Progenitor cell of endocrine pancreas (in vitro differentiated cells): ENCODE measurements around the gene IGSF6. TPM values are rescaled to one million over a fixed set of nuclear protein-coding genes. Genes with fewer than 3 reads are reported as not detected.
A peak's percentile ranks its signal among the peaks of the same experiment; 100 is the strongest.

Source experiments
- DNase-seq: peaks from one replicate; pipeline ENCODE4 v3.0.0; 2021; ENCODE audit warnings: low spot score; ENCODE audit not compliant: unreplicated experiment
- H3K27ac Mint-ChIP-seq: 2 replicates; pipeline ENCODE4 v1.8.0; 2021; ENCODE audit warnings: mild to moderate bottlenecking, moderate library complexity, mixed read lengths
- H3K27me3 Mint-ChIP-seq: 2 replicates; pipeline ENCODE4 v1.8.0; 2021; ENCODE audit warnings: mixed read lengths
- H3K36me3 Mint-ChIP-seq: 2 replicates; pipeline ENCODE4 v1.8.0; 2022; ENCODE audit warnings: mixed read lengths; ENCODE audit not compliant: insufficient read depth
- H3K4me1 Mint-ChIP-seq: 2 replicates; pipeline ENCODE4 v1.8.0; 2021; ENCODE audit warnings: low read depth, mixed read lengths
- H3K4me3 Mint-ChIP-seq: 2 replicates; pipeline ENCODE4 v1.8.0; 2021; ENCODE audit warnings: low read depth, mild to moderate bottlenecking, moderate library complexity, mixed read lengths
- H3K9me3 Mint-ChIP-seq: 2 replicates; pipeline ENCODE4 v1.8.0; 2021; ENCODE audit warnings: low read depth, mixed read lengths
- total RNA-seq: library from RNA; stranded (reverse); gene quantifications from 2 replicates; pipeline ENCODE4 v1.2.1, GENCODE V29; 2021
- TF ChIP-seq, protein P1 (sequence below): fragments of 200-600 bp; sonication (generic); IDR thresholded peaks from one replicate; pipeline ENCODE4 v1.5.0; 2021; ENCODE audit warnings: antibody characterized with exemption, mild to moderate bottlenecking; ENCODE audit not compliant: unreplicated experiment

Gene IGSF6
- total RNA-seq, 1 donor from 2014 or later = not detected

DNA sequence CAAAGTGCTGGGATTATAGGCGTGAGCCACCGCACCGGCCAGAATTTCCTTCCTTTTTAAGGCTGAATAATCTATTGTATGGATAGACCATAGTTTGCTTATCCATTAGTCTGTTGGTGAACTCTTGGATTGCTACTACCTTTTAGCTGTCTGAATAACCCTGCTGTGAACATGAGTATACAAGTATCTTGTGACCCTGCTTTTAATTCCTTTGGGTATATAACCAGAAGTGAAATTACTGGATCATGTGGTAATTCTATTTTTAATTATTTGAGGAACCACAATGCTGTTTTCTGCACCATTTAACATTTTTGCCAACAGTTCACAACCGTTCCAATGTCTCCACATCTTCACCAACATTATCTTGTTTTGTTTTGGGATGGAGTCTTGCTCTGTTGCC is 6.7 kb upstream of the IGSF6 start:
- Mint-ChIP-seq H3K36me3 (peaks cover 4% of the 10 kb centered on the region), H3K27me3 (peaks cover 8% of the 10 kb centered on the region), H3K4me3 (no peak overlapping the region), H3K27ac (no peak overlapping the region), H3K4me1 (peaks cover 1% of the 10 kb centered on the region), H3K9me3 (no peaks in the 10 kb centered on the region)
- no peak for DNase-seq
- TF ChIP-seq, protein P1, sequence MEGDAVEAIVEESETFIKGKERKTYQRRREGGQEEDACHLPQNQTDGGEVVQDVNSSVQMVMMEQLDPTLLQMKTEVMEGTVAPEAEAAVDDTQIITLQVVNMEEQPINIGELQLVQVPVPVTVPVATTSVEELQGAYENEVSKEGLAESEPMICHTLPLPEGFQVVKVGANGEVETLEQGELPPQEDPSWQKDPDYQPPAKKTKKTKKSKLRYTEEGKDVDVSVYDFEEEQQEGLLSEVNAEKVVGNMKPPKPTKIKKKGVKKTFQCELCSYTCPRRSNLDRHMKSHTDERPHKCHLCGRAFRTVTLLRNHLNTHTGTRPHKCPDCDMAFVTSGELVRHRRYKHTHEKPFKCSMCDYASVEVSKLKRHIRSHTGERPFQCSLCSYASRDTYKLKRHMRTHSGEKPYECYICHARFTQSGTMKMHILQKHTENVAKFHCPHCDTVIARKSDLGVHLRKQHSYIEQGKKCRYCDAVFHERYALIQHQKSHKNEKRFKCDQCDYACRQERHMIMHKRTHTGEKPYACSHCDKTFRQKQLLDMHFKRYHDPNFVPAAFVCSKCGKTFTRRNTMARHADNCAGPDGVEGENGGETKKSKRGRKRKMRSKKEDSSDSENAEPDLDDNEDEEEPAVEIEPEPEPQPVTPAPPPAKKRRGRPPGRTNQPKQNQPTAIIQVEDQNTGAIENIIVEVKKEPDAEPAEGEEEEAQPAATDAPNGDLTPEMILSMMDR = no peak

DNA sequence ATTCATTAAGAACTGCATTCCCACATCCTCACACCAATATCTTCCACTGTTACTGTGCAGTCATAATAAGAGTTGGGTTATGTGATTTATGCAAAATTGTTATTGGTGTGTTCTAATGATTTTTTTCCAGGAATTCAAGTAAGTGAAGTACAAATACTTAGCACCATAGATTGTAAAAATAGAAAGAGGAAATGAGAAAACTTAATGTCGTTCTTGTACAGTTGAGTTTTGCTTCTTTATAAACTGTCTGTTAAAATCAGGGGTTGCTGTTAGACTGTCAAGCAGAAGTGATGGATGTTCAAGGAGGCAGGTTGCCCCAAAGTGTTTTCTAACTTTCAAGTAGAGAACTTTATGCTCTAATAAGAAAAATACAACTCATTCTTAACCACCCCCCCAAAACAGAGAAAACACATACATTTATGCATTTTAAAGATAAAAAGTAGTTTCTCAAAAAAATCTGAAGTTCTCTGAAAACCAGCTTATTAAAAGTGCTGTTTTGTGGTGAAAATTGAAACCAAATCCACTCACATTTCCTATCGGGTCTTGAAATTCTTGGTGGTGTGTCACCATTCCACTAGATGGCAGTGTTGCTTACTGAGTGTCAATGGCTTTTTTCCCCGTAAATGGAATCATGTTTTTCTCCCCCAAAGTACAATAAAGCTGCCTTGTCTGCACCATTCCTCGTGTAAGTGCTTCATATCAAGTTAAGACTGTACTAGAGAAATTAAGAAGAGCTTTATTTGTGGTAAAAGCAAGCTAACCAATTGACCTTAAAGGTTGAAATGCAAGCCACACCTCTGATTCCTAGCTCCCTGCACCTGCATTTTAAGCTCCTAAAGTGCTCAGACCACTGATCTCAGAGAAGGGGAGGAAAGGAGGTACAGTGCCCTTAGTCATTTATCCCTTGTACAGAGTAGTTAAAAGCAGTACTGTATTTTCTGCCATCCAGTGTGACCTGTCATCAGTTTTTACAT is 4.7 kb upstream of the IGSF6 start:
- TF ChIP-seq, protein P1 = peak; percentile 84
- Mint-ChIP-seq H3K9me3 (no peaks in the 10 kb centered on the region), H3K36me3 (peaks cover 7% of the 10 kb centered on the region), H3K4me1 (no peaks in the 10 kb centered on the region), H3K27ac (no peak overlapping the region), H3K4me3 (no peak overlapping the region), H3K27me3 (no peaks in the 10 kb centered on the region)
- DNase-seq = no peak

DNA sequence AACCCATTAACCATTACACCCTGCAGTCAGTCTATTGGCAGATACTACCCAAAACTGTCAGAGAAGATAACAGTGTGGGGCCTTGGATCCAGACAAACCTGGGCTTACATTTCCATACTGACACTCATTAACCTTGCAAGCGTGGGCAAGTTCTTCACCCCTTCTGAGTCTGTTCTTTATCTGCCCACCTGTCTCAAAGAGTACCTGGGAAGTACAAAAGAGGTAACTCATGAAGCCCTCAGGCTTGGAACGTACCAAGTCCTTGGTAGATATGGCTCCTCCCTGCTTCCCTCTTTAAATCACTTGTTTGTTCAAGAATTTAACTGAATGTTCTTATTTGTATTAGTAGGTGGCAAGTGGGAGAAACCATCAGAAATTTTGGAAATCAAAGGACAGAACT is 2.5 kb upstream of the IGSF6 start:
- no peaks in the 10 kb centered on the region for H3K9me3 Mint-ChIP-seq
- no peak for DNase-seq
- no peak overlapping the region for H3K4me3 Mint-ChIP-seq
- H3K36me3 Mint-ChIP-seq = peaks cover 7% of the 10 kb centered on the region
- H3K27ac Mint-ChIP-seq = peak overlapping the region; percentile 62
- H3K27me3 Mint-ChIP-seq = no peaks in the 10 kb centered on the region
- H3K4me1 Mint-ChIP-seq = no peaks in the 10 kb centered on the region
- TF ChIP-seq, protein P1 = no peak

DNA sequence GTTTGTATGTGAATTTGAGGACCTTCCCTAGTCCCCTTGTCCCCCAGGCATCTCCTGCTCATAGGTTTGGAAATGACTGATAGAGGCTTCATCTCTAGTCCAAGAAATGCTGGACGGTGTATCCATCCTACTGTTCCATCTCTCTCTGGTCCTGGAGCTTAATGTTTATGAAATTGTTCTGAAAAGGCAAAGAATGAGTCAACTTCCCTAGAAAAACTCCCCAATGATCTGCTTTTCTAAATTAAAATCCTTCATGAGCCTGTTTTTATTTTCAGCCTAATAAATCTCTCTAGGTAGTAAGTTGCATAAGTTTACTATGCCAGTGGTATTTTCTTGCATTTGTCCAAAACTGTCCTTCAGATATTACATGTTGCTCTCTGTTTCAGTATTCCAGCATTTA is 2.1 kb upstream of the IGSF6 start:
- TF ChIP-seq, protein P1 = no peak
- Mint-ChIP-seq H3K36me3 (peaks cover 7% of the 10 kb centered on the region), H3K9me3 (no peaks in the 10 kb centered on the region), H3K4me1 (no peaks in the 10 kb centered on the region), H3K27ac (no peak overlapping the region), H3K4me3 (no peak overlapping the region), H3K27me3 (no peaks in the 10 kb centered on the region)
- DNase-seq = no peak

DNA sequence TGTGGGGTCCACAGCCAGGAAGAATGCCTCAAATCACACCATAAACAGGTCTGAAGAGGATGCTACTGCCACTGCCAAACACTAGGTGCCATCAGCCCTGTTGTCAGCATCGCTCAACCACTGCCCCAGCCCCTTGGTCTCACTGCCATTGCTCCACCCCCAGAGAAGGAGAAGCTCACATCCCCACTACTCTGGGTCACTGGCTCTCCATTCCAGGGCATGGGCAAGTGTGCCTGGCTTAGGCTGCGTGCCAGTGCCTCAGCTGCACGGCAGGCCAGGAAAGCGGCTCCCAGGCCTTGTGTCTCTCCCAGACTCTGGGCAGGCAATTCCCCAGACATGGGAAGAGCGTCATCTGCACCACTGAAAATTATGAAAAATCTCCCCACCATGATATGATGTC is 1.2 kb upstream of the IGSF6 start:
- Mint-ChIP-seq H3K4me3 (no peak overlapping the region), H3K9me3 (no peaks in the 10 kb centered on the region), H3K27me3 (no peaks in the 10 kb centered on the region), H3K36me3 (peaks cover 7% of the 10 kb centered on the region), H3K27ac (no peak overlapping the region), H3K4me1 (no peaks in the 10 kb centered on the region)
- TF ChIP-seq, protein P1 = no peak
- DNase-seq = no peak
